Heart left ventricle (tissue), 16 donors: ENCODE measurements around the gene EPHB1. TPM values are rescaled to one million over a fixed set of nuclear protein-coding genes. Genes with fewer than 3 reads are reported as not detected.

Source experiments
- ATAC-seq, 4 donors: fragments of 200-7000 bp; cut with Tn5 transposase; one replicate each; pipeline ENCODE4 v1.9.1; 2020 to 2022; ENCODE audit warnings: moderate library complexity in 4 of 4, mild to moderate bottlenecking in 3 of 4, moderate number of reproducible peaks in 1 of 4
- DNase-seq, 5 donors: peaks; one replicate each; pipeline ENCODE4 v3.0.0-alpha.2; 2020
- H3K27ac ChIP-seq, 12 donors: fragments of 200-600 bp; sonication (generic) in 4 of 12; one replicate each; pipeline versions ENCODE4 v1.5.0 to v1.8.0; 2016 to 2022; ENCODE audit warnings: mild to moderate bottlenecking in 2 of 12
- H3K27me3 ChIP-seq, 9 donors: fragments of 200-600 bp; sonication (generic) in 2 of 9; one replicate each; pipeline versions ENCODE4 v1.5.1 to v1.8.0; 2016 to 2022; ENCODE audit warnings: mild to moderate bottlenecking in 3 of 9
- H3K36me3 ChIP-seq, 9 donors: fragments of 200-600 bp; sonication (generic) in 2 of 9; one replicate each; pipeline versions ENCODE4 v1.5.0 to v1.8.0; 2018 to 2022; ENCODE audit warnings: mild to moderate bottlenecking in 2 of 9
- H3K4me1 ChIP-seq, 12 donors: fragments of 200-600 bp; sonication (generic) in 4 of 12; one replicate each; pipeline versions ENCODE4 v1.5.0 to v1.8.0; 2016 to 2022; ENCODE audit warnings: mild to moderate bottlenecking in 3 of 12
- H3K4me3 ChIP-seq, 12 donors: fragments of 200-600 bp; sonication (generic) in 4 of 12; one replicate each; pipeline versions ENCODE4 v1.5.0 to v1.8.0; 2017 to 2022; ENCODE audit warnings: mild to moderate bottlenecking in 9 of 12, moderate library complexity in 4 of 12
- H3K9me3 ChIP-seq, 12 donors: fragments of 200-600 bp; sonication (generic) in 4 of 12; one replicate each; pipeline versions ENCODE4 v1.5.0 to v1.8.0; 2016 to 2022; ENCODE audit warnings: mild to moderate bottlenecking in 1 of 12
- POLR2A ChIP-seq, 2 donors: fragments of 450-650 bp; IDR thresholded peaks; one replicate each; pipeline ENCODE4 v1.6.1; 2017; ENCODE audit warnings: antibody characterized with exemption in 2 of 2, mild to moderate bottlenecking in 2 of 2, moderate library complexity in 2 of 2
- WGBS, 4 donors: extraction: QIAGEN DNeasy Blood & Tissue Kit in 2 of 4; methylation state at CpG; one replicate each; pipeline versions ENCODE4 v1.1.5 to v1.1.7; 2013 to 2018; 5-methylcytosine and 5-hydroxymethylcytosine counted together
- intact Hi-C, 10 donors: fragments of 100-400 bp; cut with DNase I; formaldehyde crosslinking; loops; one replicate each; pipeline versions ENCODE4 v1.11.1 to v1.14.2; 2022
- polyA plus RNA-seq, 2 donors: library from polyadenylated mRNA; stranded (reverse); fragments of 200-250 nt; gene quantifications; one replicate each; pipeline ENCODE4 v1.2.3, GENCODE V29; 2013
- total RNA-seq, 9 donors: library from RNA; depleted of rRNA in 2 of 9; stranded (reverse); fragments of >200 nt in 2 of 9; fragmentation: NEBNext Ultra II Directional in 3 of 9; extraction: Animal tissue kit (Norgen Biotek cat#: 25700) in 3 of 9; gene quantifications; one replicate each; pipeline versions ENCODE4 v1.1.0 to v1.2.4, GENCODE V29; 2016 to 2023
- TF ChIP-seq, protein P1 (sequence below), 12 donors: fragments of 200-600 bp; sonication (generic) in 4 of 12; IDR thresholded peaks; one replicate each; pipeline versions ENCODE4 v1.5.0 to v1.8.0; 2018 to 2022; ENCODE audit warnings: antibody characterized with exemption in 12 of 12, mild to moderate bottlenecking in 5 of 12
- donor health status: ischemic (EF 13 %, LVEDD 7.1; RV severe dilation, severe dysfunction).
- donor health status: healthy with polysubstance abuse.
- donor health status: DM: no; HTN: yes; CAD: no.
- donor health status: DM: no; HTN: no; CAD: no.
- donor health status: ischemic (EF 25% LVEDD 6.9; RV normal size, moderate dysfunction).
- donor health status: ischemic (EF 25% LVEDD 5.7; RV mildly dilated, moderate dysfunction).
- donor health status: healthy.
- donor health status: DM: yes; HTN: yes; CAD: no.
- donor health status: ischemic (EF 35%, LVEDD 5.7; RV mildly dilated, moderate dysfunction).
- donor health status: nonischemic (EF 11% LVEDD 7.7; RV severe dilation, severe dysfunction).
- donor health status: DM: yes; HTN: yes; CAD: no.
- donor health status: PGD.
- donor health status: ischemic (EF 29% LVEDD 5.4; RV normal size, mild dysfunction).
- donor health status: nonischemic (EF 23%, LVEDD 6.1; RV moderate dilation, normal function).

Gene EPHB1
- total and polyA plus RNA-seq, 11 donors, result 0.31 to 2.2 (median 1.1) TPM

- Histone ChIP-seq H3K27me3 (no peaks in the 10 kb centered on the region), H3K36me3 (no peaks in the 10 kb centered on the region), H3K4me3 (no peak overlapping the region), H3K27ac (no peak overlapping the region), H3K4me1 (peaks cover 0 to 18% (median 5%) of the 10 kb centered on the region in 12 donors), H3K9me3 (no peaks in the 10 kb centered on the region)
- WGBS, 4 donors, result 58 to 83% (median 78%) methylated on average over 7 of the region's 7 CpGs
- ATAC-seq (no peak), DNase-seq (no peak)
- intact Hi-C loops, result loop anchor here in 6 of 10 donors (5.0 to 10.0 kb wide), 4 partner anchors 53 to 145 kb away; partner anchors contain the start of gene KY (in 3 of the 6)
- no peak for TF ChIP-seq POLR2A (IDR thresholded peaks at IDR 0.05)
- TF ChIP-seq, protein P1, sequence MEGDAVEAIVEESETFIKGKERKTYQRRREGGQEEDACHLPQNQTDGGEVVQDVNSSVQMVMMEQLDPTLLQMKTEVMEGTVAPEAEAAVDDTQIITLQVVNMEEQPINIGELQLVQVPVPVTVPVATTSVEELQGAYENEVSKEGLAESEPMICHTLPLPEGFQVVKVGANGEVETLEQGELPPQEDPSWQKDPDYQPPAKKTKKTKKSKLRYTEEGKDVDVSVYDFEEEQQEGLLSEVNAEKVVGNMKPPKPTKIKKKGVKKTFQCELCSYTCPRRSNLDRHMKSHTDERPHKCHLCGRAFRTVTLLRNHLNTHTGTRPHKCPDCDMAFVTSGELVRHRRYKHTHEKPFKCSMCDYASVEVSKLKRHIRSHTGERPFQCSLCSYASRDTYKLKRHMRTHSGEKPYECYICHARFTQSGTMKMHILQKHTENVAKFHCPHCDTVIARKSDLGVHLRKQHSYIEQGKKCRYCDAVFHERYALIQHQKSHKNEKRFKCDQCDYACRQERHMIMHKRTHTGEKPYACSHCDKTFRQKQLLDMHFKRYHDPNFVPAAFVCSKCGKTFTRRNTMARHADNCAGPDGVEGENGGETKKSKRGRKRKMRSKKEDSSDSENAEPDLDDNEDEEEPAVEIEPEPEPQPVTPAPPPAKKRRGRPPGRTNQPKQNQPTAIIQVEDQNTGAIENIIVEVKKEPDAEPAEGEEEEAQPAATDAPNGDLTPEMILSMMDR (IDR thresholded peaks at IDR 0.05), result no peak
These were observed 45.1 kb upstream of the EPHB1 start for GRCh38 chr3:134749802-134750553.

DNA sequence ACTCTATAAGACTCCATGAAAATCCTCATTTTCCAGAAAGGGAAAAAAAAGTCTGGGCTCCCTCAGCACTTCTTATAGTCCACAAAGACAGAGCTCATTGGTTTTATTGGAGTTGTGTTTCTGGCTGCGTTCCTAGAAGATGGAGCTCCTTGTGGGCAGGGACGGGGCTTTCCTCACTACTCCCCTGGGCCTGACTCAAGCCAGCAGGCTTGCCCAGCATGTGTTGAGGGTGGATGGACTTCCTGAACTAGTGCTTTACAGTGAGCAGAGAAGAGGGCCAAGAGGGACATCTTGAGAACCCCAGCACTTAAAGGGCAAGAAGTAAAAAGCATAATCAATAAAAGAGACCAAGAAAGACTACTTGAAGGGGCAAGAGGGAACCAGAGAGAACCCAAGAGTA, 43.2 kb upstream of the EPHB1 start:
- TF ChIP-seq, protein P1 (IDR thresholded peaks at IDR 0.05), result no peak
- TF ChIP-seq POLR2A (IDR thresholded peaks at IDR 0.05), result no peak
- no peak for DNase-seq
- Histone ChIP-seq H3K4me3 (no peak overlapping the region), H3K27me3 (peaks cover 0 to 3% (median 0%) of the 10 kb centered on the region in 9 donors), H3K27ac (no peak overlapping the region), H3K36me3 (no peaks in the 10 kb centered on the region), H3K4me1 (peaks cover 0 to 18% (median 5%) of the 10 kb centered on the region in 12 donors), H3K9me3 (no peaks in the 10 kb centered on the region)
- 56 to 81% (median 66%) methylated on average over 2 of the region's 2 CpGs for WGBS, 4 donors
- ATAC-seq, result no peak
- intact Hi-C loops, result loop anchor here in 6 of 10 donors (2.0 to 10.0 kb wide), 5 partner anchors 55 to 147 kb away; partner anchors contain the start of gene KY (in 5 of the 6)

GRCh38 chr3:134752761-134753461, 42.1 kb upstream of the EPHB1 start:
- Histone ChIP-seq H3K4me3 (no peak overlapping the region), H3K27me3 (peaks cover 0 to 3% (median 0%) of the 10 kb centered on the region in 9 donors), H3K27ac (peak overlapping the region in 9 of 12 donors; percentile 20 to 74 (median 61)), H3K4me1 (peaks cover 0 to 18% (median 5%) of the 10 kb centered on the region in 12 donors), H3K9me3 (no peaks in the 10 kb centered on the region), H3K36me3 (no peaks in the 10 kb centered on the region)
- intact Hi-C loops, result loop anchor here in 6 of 10 donors (2.0 to 10.0 kb wide), 5 partner anchors 56 to 148 kb away; partner anchors contain the start of gene KY (in 5 of the 6)
- no peak for TF ChIP-seq POLR2A (IDR thresholded peaks at IDR 0.05)
- TF ChIP-seq, protein P1 (IDR thresholded peaks at IDR 0.05), result no peak
- peak in 1 of 5 donors; percentile 54 for DNase-seq
- ATAC-seq, result peak; percentile 79 to 89 (median 87)
- 32 to 43% (median 39%) methylated on average over 9 of the region's 9 CpGs for WGBS, 4 donors
